Measurements from ENCODE around the gene TANC1. TPM values are rescaled to one million over a fixed set of nuclear protein-coding genes. Genes with fewer than 3 reads are reported as not detected.

Gene TANC1
- polyA plus RNA-seq, 1 donor (not counting 4 experiments of a cell fraction or from before 2014, with no cell fraction given): 33.5 TPM

- Histone ChIP-seq H3K4me1 (ENCODE audit: control insufficient read depth, extremely low read depth, insufficient read depth, low read length) (no peaks in the 10 kb centered on the region), H4K20me1 (ENCODE audit: control insufficient read depth, extremely low read depth, insufficient read depth, low read length) (no peaks in the 10 kb centered on the region), H3K27me3 (ENCODE audit: control insufficient read depth, extremely low read depth, insufficient read depth, low read length) (no peaks in the 10 kb centered on the region), H2AFZ (ENCODE audit: control insufficient read depth, low read length) (no peak overlapping the region), H3K4me3 (ENCODE audit: control insufficient read depth in 2 of 3, extremely low read depth in 1 of 3, insufficient read depth in 2 of 3, low read depth in 1 of 3, low read length in 3 of 3) (no peak overlapping the region), H3K9me1 (ENCODE audit: control insufficient read depth, extremely low read depth, insufficient read depth, low read length) (peaks cover 4% of the 10 kb centered on the region), H3K9ac (ENCODE audit: control insufficient read depth, extremely low read depth, insufficient read depth, low read length) (no peak overlapping the region), H3K4me2 (ENCODE audit: control insufficient read depth, extremely low read depth, insufficient read depth, low read depth, low read length) (no peak overlapping the region), H3K9me3 (ENCODE audit: control insufficient read depth, low read depth, low read length) (no peaks in the 10 kb centered on the region), H3K36me3 (ENCODE audit: control insufficient read depth in 2 of 2, extremely low read depth in 1 of 2, insufficient read depth in 2 of 2, low read length in 2 of 2) (peaks cover 11 to 25% of the 10 kb centered on the region in 2 experiments), H3K27ac (ENCODE audit: control insufficient read depth, insufficient read depth, low read length) (no peak overlapping the region), H3K79me2 (ENCODE audit: control insufficient read depth, insufficient read depth, low read length) (no peaks in the 10 kb centered on the region)
- dilution Hi-C loops (cut with MboI; ENCODE audit: extremely low pct_ligation_motif_present, low sequenced_read_pairs): no loop called here
- FAIRE-seq (no peak), DNase-seq (ENCODE audit: low read depth, low spot score) (no peak)
- no peak for TF ChIP-seq EZH2 (IDR thresholded peaks at IDR 0.05; ENCODE audit: low read length)
- no peak for TF ChIP-seq CTCF (optimal IDR thresholded peaks at IDR 0.05 in 1 of 3, IDR thresholded peaks at IDR 0.05 in 1 of 3, conservative IDR thresholded peaks at IDR 0.05 in 1 of 3; ENCODE audit: extremely low read depth in 1 of 3, insufficient read depth in 2 of 3, low read length in 3 of 3)
Observed at GRCh38 chr2:159209341-159210306, 241.2 kb downstream of the TANC1 start.

- Histone ChIP-seq H3K9me3 (ENCODE audit: control insufficient read depth, low read depth, low read length) (no peaks in the 10 kb centered on the region), H3K27ac (ENCODE audit: control insufficient read depth, insufficient read depth, low read length) (no peak overlapping the region), H3K4me2 (ENCODE audit: control insufficient read depth, extremely low read depth, insufficient read depth, low read depth, low read length) (no peak overlapping the region), H3K9ac (ENCODE audit: control insufficient read depth, extremely low read depth, insufficient read depth, low read length) (no peak overlapping the region), H3K27me3 (ENCODE audit: control insufficient read depth, extremely low read depth, insufficient read depth, low read length) (no peaks in the 10 kb centered on the region), H3K79me2 (ENCODE audit: control insufficient read depth, insufficient read depth, low read length) (no peaks in the 10 kb centered on the region), H3K4me1 (ENCODE audit: control insufficient read depth, extremely low read depth, insufficient read depth, low read length) (no peaks in the 10 kb centered on the region), H3K9me1 (ENCODE audit: control insufficient read depth, extremely low read depth, insufficient read depth, low read length) (peaks cover 4% of the 10 kb centered on the region), H3K4me3 (ENCODE audit: control insufficient read depth in 2 of 3, extremely low read depth in 1 of 3, insufficient read depth in 2 of 3, low read depth in 1 of 3, low read length in 3 of 3) (no peak overlapping the region), H2AFZ (ENCODE audit: control insufficient read depth, low read length) (no peak overlapping the region), H3K36me3 (ENCODE audit: control insufficient read depth in 2 of 2, extremely low read depth in 1 of 2, insufficient read depth in 2 of 2, low read length in 2 of 2) (peaks cover 25 to 30% of the 10 kb centered on the region in 2 experiments), H4K20me1 (ENCODE audit: control insufficient read depth, extremely low read depth, insufficient read depth, low read length) (no peaks in the 10 kb centered on the region)
- no peak for TF ChIP-seq CTCF (optimal IDR thresholded peaks at IDR 0.05 in 1 of 3, IDR thresholded peaks at IDR 0.05 in 1 of 3, conservative IDR thresholded peaks at IDR 0.05 in 1 of 3; ENCODE audit: extremely low read depth in 1 of 3, insufficient read depth in 2 of 3, low read length in 3 of 3)
- no peak for TF ChIP-seq EZH2 (IDR thresholded peaks at IDR 0.05; ENCODE audit: low read length)
- FAIRE-seq (no peak), DNase-seq (ENCODE audit: low read depth, low spot score) (no peak)
- dilution Hi-C loops (cut with MboI; ENCODE audit: extremely low pct_ligation_motif_present, low sequenced_read_pairs): no loop called here
Observed at GRCh38 chr2:159211447-159212396, 243.3 kb downstream of the TANC1 start.
